Amniotic epithelial cell (primary cell): Measurements from ENCODE around the gene ELP6.

Experiments
- DNase-seq: peaks from one replicate; pipeline ENCODE4 v3.0.0-alpha.2; 2010; ENCODE audit warnings: low read depth

Gene ELP6, protein sequence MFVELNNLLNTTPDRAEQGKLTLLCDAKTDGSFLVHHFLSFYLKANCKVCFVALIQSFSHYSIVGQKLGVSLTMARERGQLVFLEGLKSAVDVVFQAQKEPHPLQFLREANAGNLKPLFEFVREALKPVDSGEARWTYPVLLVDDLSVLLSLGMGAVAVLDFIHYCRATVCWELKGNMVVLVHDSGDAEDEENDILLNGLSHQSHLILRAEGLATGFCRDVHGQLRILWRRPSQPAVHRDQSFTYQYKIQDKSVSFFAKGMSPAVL

DNA sequence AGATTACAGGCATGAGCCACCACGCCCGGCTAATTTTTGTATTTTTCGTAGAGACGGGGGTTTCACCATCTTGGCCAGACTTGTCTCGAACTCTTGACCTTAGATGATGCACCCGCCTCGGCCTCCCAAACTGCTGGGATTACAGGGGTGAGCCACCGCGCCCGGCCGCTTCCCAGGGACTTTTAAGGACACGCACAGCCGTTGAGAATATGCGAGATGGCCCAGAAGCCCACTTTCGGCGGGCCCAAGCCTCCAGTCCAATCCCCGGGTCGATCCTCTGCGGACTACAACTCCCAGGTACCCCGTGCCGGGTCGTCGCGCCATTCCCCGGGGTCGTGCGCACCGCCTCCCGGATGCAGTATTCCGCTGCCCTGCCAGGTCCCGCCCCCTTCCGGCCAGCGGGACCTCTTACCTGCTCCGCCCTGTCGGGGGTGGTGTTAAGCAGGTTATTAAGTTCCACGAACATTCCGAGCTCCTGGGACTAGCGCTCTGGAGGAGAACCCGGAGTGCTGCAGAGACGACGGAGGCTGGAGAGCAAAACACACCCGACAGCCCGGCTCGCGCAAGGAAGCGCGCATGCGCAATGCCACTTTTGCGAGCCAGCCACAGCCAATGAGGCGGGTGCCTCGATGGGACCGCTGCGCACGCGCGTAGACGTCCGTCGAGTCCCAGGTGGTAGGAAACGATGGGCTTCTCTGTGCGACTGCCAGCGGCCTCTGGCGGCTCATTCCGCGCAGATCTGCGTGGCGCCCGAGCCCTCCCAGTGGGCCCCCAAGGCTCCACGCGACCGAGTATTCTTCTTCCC, at the start of gene ELP6:
Gene ELP6 (minus strand): TSS at position 588 of the 805 bp plus-strand sequence. CDS start 122 bp downstream, at position 466.
- peak; percentile 93 for DNase-seq

DNA sequence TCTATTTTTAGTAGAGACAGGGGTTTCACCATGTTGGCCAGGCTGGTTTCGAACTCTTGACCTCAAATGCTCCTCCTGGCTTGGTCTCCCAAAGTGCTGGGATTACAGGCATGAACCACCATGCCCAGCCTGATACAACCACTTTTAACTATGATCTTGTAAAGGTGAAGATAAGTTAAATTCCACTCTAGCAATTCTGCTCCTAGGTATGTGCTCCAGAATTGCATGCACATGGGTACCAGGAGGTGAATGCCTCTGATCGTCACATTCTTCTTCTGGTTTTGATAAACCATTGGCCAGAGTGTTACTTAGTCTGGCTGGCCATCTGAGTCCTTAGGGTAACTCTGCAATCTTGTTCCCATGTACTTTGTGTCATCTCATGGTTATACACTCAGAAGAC, 42.8 kb upstream of the ELP6 start:
- DNase-seq, result no peak

DNA sequence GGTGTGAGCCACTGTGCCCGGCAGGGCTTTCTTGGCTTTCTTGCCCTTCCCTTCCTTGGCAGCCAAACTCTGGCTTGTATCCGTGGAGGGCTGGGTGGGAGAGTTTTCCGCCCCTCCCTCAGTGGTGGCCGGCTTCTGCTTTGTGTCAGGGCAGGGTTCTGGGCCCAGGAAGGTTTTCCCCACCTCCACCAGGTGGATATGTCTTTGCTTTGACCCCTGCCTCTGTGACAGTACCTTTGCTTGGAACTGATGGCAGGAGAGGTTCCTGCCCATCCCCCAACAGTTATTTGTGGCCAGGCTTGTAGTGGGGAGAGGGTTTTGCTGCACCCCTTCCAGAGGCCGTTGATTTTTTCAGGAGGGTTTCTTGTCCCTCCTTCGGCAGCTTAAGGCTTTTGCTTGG, 40.8 kb upstream of the ELP6 start:
- no peak for DNase-seq

DNA sequence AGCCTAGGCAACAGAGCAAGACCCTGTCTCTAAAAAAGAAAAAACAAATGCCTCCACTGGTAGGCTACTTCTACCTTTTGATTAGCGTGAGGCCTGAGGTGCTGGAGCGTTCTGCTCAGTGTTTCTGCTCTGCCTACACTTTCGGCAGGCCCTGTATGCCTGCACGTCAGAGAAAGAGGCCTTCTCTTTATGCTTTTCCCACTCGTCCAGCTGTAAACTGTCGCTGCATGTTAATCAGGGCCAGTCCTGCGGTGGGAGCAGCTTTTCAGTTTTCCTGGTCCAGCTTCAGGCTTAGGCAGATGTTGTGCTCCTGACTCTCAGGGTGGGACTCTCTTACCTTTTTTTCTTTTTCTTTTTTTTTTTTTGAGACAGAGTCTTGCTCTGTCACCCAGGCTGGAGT, 39.9 kb upstream of the ELP6 start:
- DNase-seq, result no peak

DNA sequence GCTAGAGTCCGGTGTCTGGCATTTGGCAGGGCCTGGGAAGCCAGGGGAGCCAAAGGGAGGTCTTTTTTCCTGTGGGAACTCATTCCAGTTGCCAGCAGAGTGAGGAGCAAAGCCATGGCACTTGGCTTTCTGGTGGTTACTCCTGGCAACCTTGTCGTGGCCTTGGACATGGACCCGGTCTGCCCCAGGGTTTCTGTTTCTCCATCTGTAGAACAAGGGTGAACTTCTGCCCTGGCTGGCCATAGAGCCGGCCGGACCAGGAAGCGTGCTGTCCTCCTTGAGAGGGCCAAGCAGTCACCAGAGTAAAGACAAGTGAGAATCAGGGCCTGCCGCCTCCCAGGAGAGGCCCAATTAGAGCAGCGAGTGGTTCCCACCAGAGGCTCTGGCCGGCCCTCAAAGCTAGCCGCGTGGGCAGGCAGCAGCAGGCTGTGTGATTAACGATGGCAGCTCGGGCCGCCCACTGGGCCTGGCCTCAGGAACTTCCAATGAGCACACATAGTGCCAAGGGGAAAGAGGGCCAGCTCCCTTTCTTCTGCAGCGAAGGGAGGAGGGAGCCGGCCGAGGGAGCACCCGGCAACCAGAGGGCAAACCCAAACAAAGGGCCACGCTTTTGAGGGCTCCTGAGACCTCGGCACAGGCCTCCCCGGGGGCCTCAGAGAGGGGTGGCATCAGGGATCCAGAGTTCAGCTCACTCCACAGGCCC, 29.1 kb upstream of the ELP6 start:
- DNase-seq, result peak; percentile 49

DNA sequence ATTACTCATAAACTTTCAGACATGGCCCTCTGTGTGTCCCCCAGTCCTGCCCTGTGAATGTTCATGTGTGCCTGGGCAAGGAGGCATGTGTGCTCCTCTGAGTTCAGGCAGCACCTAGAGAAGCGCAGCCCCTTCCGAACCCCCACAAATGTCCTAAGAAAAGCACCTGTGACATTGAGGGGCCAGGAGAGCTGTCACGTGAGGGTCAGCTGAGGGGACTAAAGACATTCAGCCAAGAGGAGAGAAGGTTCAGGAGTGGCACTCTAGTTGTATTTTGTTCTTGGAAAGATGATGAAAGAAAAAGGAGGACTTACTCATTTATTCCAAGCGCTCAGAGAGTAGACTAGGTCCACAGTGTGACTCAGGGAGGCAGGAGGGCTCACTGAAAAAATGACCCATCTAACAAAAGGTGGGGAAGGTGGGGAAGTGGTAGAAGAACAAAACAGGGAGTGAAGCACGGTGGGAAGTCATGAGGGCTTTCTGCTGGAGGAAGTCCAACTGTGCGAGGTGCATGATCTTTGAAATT, 28.1 kb upstream of the ELP6 start:
- DNase-seq, result no peak

DNA sequence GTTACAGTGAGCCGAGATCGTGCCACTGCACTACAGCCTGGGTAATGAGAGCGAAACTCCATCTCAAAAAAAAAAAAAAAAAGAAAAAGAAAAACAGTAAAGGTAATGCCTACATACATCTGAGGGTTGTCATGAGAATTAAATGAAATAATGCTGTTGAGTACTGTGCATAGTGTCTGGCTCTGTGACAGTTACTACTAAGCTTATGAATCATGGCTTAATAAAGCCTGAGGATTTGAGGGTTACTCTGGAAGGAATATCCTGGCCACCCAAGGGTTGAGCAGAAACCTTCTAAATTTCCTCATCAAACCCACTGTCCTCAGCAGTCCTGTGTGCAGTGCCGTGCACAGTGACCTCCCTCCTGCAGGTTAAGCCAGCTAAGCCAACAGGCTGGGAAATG, 26.8 kb upstream of the ELP6 start:
- peak; percentile 32 for DNase-seq

DNA sequence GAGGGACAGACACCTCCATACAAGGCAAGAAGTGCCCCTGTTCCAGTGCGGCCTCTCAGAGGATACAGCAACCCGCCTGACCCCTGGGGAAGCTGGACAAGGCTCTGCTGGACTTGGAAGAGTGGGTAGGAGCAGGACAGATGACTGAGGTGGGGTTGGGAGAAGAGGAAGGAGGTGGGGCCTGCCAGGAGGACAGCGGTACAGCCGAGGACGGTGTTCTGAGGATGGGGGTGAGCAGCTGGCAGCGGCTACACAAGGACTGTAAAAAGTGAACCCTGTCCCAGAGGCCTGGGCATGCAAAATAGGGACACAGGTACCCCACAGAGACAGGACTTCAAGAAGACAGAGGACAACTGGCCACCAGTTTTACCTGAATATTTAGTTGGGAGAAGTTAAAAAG, 23.5 kb upstream of the ELP6 start:
- no peak for DNase-seq

DNA sequence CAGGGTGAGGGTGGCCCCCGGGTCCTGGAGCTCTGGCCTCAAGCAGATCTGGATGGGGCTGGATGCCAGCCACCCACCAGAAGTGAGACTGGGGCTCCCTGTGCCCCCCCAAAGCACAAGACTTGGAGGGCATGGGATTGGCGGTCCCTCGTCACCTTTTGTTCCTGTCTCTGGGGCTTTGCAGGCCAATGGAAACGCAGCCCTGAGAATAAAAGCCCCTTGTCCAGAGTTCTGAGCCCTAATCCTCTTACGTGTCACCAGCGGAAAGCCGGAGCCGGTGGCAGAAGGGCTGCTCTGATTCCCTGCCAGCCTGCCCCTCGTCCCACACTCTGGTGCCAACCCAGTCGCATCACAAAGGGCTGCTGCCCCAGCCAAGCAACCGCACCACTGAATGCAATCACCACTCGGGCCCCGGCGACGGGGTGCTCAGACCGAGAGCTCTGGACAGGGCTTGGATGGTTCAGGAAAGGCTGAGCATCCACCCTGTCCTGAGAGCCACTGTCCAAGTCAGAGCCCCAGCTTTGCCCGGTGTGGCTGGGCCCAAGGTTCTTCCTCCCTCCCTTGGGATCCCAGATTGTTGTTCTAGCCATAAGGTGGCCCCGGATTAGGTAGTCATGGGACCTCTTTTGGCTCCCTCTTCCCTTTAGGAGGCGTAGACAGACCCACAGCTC, 22.8 kb upstream of the ELP6 start:
- no peak for DNase-seq

DNA sequence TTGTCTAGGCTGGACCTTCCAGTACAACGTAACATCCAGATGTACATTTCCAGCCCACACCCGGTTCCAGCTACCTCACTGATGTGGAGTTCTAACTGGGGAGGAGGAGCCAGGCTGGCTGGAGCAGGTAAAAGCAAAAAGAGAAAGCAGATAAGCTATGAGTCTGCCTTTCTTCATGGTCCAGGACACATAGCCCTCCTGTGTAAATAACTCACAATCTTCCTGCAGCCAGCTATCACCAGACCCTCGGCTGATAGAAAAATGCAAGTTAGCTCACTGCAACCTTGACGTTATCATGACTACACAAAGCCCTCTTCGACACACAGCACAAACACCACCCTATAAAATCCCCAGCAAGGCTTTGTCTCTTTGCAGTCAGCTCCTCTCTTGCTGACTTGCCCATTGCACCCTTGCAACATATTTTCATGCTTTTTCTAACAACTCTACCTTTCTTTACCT, 20.5 kb upstream of the ELP6 start:
- DNase-seq, result no peak

DNA sequence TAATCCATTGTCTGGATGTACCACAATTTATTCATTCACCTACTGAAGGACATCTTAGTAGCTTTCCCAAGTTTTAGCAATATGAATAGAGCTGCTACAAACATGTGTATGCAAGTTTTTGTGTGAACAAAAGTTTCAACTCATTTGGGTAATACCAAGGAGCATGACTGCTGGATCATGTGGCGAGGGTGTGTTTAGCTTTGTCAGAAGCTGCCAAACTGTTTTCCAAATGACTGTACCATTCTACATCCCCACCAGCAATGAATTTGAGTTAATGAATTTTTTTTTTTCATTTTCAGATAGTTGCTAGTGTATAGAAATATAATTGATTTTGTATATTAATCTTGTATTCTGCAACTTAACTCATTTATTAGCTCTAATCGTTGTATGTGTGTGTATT, 20.0 kb upstream of the ELP6 start:
- DNase-seq, result no peak

DNA sequence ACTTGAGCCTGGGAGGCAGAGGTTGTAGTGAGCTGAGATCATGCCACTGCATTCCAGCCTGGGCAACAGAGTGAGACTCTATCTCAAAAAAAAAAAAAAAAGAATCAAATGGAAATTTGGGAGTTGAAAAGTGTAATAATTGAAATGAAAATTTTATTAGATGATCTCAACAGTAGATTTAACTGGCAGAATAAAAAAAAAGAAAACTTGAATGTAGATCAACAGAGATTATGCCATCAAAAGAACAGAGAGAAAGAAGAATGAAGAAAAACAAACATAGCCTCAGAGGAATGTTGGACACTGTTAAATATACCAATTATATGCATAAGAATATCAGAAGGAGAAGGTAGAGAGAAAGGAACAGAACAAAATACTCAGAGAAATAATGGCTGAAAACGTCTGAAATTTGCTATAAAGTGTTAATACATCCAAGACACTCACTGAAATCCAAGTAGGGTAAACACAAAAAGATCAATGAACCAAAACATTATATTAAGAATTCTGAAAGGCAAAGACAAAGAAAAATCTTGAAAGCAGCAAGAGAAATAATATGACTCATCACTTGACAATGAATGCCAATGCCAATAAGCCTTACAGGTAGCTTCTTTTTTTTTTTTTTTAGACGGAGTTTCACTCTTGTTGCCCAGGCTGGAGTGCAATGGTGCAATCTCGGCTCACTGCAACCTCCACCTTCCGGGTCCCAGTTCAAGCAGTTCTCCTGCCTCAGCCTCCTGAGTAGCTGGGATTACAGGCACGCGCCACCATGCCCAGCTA, 14.6 kb upstream of the ELP6 start:
- no peak for DNase-seq

DNA sequence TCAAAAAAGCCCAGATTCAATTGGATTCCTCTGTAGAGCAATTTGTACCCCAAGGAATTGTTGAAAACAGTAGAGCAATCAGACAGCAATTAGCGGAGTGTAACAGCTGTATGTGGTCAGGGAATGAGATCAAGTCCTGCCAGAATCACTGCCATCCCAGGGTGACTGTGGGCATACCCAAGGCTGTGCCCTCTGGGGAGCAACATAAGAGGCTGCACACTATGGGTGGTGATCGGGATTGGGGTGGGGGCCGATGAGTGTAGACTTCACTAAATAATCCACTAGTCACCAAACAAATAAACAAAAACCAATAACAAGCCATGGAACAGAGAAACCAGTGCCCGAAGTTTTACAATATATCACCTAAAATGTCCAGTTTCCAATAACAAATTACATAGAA, 12.1 kb upstream of the ELP6 start:
- DNase-seq, result no peak

DNA sequence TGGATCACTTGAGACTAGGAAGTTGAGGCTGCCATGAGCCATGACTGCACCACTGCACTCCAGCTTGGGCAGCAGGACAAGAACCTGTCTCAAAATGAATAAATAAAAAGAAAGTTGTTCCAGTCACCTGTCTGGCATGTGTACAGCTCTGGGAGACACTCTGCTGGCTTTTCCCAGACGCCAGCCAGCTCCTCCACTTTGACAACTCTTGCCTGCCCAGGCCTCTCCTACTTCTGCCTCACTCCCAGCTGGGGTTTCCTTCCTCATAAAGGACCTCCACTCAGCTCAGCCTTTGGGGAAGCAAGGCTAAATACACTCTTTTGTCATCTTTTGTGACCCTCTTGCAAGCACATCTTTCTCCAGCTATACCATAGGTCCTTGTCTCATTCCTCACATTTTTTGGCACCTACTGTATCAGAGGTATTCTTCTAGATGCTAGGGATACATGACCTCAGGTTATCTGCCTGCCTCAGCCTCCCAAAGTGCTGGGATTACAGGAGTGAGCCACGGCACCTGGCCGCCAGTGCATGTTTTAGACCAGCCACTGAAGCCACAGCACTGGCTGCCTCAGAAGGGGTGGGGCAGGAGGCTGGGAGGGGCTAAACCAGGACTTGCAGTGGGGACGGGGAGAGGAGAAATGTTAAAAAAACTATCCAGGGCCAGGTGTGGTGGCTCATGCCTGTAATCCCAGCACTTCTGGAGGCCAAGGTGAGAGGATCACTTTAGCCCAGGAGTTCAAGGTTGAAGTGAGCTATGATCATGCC, 10.0 kb upstream of the ELP6 start:
- DNase-seq, result no peak

DNA sequence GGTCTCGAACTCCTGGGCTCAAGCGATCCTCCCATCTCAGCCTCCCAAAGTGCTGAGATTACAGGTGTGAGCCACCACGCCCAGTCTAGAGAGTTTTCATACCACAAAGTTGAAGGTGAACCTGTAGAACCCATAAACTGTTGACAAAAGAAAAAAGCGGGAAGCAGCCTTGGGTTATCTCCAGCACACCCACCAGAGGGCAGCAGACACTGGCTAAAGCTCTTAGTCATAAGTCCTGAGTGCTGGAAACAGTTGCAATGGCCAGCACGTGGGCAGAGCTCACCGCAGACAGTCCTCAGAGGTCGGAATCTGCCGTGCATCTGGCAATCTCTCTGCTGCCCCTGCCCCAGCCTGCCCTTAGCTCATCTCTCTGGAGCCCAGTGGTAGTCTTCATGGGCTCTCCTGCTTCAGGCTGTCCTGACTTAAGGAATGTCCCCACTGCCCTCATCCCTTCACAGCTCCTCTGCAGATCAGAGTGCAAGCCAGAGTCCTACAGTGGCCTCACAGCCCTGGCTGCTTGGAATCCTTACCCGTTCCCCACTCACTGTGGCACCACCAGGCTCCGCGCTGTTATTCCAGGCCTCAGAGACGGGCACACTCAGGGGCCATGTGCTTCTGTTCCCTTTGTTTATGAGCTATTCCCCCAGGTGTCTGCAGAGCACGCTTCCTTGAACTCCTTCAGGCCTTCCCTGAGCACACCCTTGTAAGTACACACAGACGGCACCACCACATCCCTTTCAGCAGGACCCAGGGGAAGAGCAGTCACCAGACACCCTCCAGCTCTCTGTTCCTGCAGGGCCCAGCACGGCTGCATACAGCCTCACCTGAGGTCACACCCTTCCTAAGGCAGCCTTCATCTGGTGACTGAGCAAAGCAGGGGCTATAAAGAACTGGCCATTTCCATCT, 8.8 kb upstream of the ELP6 start:
- DNase-seq, result peak; percentile 90

DNA sequence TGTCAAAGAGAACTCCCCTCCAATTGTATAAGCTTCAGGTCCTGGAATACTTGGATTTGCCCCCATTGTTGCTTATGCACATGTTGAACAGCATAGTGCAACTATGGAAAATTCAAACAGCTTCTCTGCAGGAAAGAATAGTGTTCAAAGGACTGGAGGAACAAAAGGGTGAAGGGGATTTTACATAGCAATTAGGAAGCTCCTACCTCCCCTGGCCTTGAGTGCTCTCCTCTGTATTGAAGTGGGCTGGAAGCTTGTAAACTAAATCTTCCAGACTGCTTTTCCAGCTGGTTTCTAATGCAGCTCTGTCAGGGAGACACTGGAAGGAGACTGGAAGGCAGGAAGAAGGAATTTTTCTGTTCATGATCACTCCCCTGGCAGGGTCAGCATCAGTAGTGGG, 7.2 kb upstream of the ELP6 start:
- no peak for DNase-seq

DNA sequence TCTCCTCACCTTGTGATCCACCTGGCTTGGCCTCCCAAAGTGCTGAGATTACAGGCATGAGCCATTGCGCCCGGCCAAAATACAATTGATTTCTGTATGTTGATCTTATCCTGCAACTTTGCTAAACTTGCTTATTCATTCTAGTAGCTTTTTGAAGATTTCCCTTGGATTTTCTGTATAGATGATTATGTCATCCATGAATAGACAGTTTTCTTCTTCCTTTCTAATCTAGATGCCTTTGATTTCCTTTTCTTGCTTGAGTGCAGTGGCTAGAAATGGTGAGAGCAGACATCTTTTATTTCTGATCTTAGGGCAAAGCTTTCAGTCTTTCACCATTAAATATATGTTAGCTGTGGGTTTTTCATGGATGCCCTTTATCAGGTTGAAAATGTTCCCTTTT, 4.4 kb upstream of the ELP6 start:
- DNase-seq, result no peak

DNA sequence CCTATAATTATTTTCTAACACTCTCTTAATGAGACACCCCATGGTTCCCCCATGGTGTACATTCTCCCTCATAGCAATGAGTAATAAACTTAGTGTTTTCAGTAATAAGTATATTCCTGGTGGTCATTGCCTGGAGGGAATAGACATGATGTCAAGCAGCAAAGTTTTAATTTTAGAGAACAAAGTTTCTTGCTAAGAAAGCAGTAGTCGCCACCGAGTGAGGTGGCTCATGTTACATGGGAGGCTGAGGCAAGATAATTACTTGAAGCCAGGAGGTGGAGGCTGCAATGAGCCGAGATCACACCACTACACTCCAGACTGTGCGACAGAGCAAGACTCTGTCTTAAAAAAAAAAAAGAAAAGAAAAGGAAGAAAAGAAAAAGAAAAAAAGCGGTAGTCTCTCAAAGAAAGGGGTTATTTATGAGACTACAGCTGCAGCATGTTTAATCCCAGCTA, 2.4 kb upstream of the ELP6 start:
- no peak for DNase-seq

DNA sequence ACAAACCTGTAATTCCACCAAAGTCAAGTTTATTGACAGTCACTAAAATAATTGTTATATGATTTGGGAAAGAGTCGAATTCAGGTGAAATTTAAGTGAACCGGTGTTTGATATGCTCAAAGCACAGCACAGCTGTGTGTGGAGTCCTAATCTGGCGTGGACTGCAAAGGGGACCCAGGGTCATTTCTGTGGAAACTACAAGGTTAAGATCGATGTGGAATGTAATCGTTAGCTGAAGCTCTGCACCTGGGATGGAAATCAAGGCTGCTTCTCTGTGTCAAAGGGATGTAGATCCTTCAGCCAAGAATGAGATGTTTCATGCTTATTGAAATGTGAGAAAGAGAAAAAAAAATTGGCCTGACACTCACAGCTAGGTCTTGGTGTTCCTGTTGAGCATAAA, 1.6 kb upstream of the ELP6 start:
- DNase-seq, result no peak
